ENCODE data around the gene EXOC2.
A peak's percentile ranks its signal among the peaks of the same experiment; 100 is the strongest.

EXOC2 gene

GRCh38 chr6:715709-716491, 23.0 kb upstream of the EXOC2 start:
- no peak overlapping the region for H3K4me3 ChIP-seq (ENCODE audit: low read depth, low read length)
- no peak for TF ChIP-seq CTCF (conservative IDR thresholded peaks at IDR 0.05; ENCODE audit: low read depth, low read length)
- DNase-seq (ENCODE audit: low read depth) = no peak

GRCh38 chr6:714100-714499, 21.2 kb upstream of the EXOC2 start:
- H3K4me3 ChIP-seq (ENCODE audit: low read depth, low read length) = no peak overlapping the region
- DNase-seq (ENCODE audit: low read depth) = no peak
- TF ChIP-seq CTCF (conservative IDR thresholded peaks at IDR 0.05; ENCODE audit: low read depth, low read length) = no peak

GRCh38 chr6:713351-713750, 20.4 kb upstream of the EXOC2 start:
- no peak overlapping the region for H3K4me3 ChIP-seq (ENCODE audit: low read depth, low read length)
- no peak for DNase-seq (ENCODE audit: low read depth)
- no peak for TF ChIP-seq CTCF (conservative IDR thresholded peaks at IDR 0.05; ENCODE audit: low read depth, low read length)

GRCh38 chr6:712805-713204, 19.9 kb upstream of the EXOC2 start:
- TF ChIP-seq CTCF (conservative IDR thresholded peaks at IDR 0.05; ENCODE audit: low read depth, low read length) = no peak
- no peak overlapping the region for H3K4me3 ChIP-seq (ENCODE audit: low read depth, low read length)
- no peak for DNase-seq (ENCODE audit: low read depth)

GRCh38 chr6:711925-712324, 19.0 kb upstream of the EXOC2 start:
- DNase-seq (ENCODE audit: low read depth) = no peak
- H3K4me3 ChIP-seq (ENCODE audit: low read depth, low read length) = peak overlapping the region; percentile 82
- no peak for TF ChIP-seq CTCF (conservative IDR thresholded peaks at IDR 0.05; ENCODE audit: low read depth, low read length)

- peak overlapping the region; percentile 82 for H3K4me3 ChIP-seq (ENCODE audit: low read depth, low read length)
- DNase-seq (ENCODE audit: low read depth) = peak; percentile 88
- TF ChIP-seq CTCF (conservative IDR thresholded peaks at IDR 0.05; ENCODE audit: low read depth, low read length) = no peak
Observed at GRCh38 chr6:710601-711571, 17.9 kb upstream of the EXOC2 start.
